Fibroblast of villous mesenchyme (primary cell): ENCODE measurements around the gene RNU5B-1. TPM values are rescaled to one million over a fixed set of nuclear protein-coding genes. Genes with fewer than 3 reads are reported as not detected.

Experiments
- DNase-seq: peaks from one replicate; pipeline ENCODE4 v3.0.0-alpha.2; 2010; ENCODE audit warnings: low read depth
- H3K4me3 ChIP-seq: 2 replicates; pipeline ENCODE4 v1.5.1; 2011; ENCODE audit warnings: low read depth, mild to moderate bottlenecking, low read length
- CTCF ChIP-seq: IDR thresholded peaks from 2 replicates; pipeline ENCODE4 v1.5.1; 2012; ENCODE audit warnings: low read depth, mild to moderate bottlenecking, low read length; ENCODE audit not compliant: insufficient read depth
- total RNA-seq: library from RNA; depleted of rRNA; stranded (reverse); fragments of >200 nt; gene quantifications from 2 replicates; pipeline ENCODE4 v1.2.3, GENCODE V29; 2012

Gene RNU5B-1
- total RNA-seq, 1 donor: not detected

GRCh38 chr15:65310431-65311137 is 6.1 kb downstream of the RNU5B-1 start:
- peak; percentile 73 for DNase-seq
- H3K4me3 ChIP-seq: no peak overlapping the region
- TF ChIP-seq CTCF: no peak

- no peak overlapping the region for H3K4me3 ChIP-seq
- TF ChIP-seq CTCF: no peak
- no peak for DNase-seq
Observed at GRCh38 chr15:65311760-65312159, 7.3 kb downstream of the RNU5B-1 start.

GRCh38 chr15:65312400-65312916 is 8.0 kb downstream of the RNU5B-1 start:
- peak; percentile 12 for TF ChIP-seq CTCF
- peak; percentile 55 for DNase-seq
- H3K4me3 ChIP-seq: no peak overlapping the region

GRCh38 chr15:65318870-65319356 is 14.4 kb downstream of the RNU5B-1 start:
- peak; percentile 78 for DNase-seq
- peak; percentile 88 for TF ChIP-seq CTCF
- H3K4me3 ChIP-seq: no peak overlapping the region

- no peak overlapping the region for H3K4me3 ChIP-seq
- TF ChIP-seq CTCF: no peak
- DNase-seq: peak; percentile 60
Observed at GRCh38 chr15:65323071-65323511, 18.6 kb downstream of the RNU5B-1 start.

GRCh38 chr15:65326117-65326526 is 21.6 kb downstream of the RNU5B-1 start:
- TF ChIP-seq CTCF: no peak
- no peak overlapping the region for H3K4me3 ChIP-seq
- no peak for DNase-seq
